SJSA1 (cell line): ENCODE data around the gene MAP3K5. TPM values are rescaled to one million over a fixed set of nuclear protein-coding genes. Genes with fewer than 3 reads are reported as not detected.

Experiments
- DNase-seq, 2 experiments: peaks; one replicate each; pipeline ENCODE4 v3.0.0-alpha.2; 2015 to 2020; ENCODE audit warnings: low spot score in 2 of 2, low read depth in 1 of 2
- H3K27ac ChIP-seq: fragments of 250-450 bp; sonication (Bioruptor Pico); 2 replicates; pipeline ENCODE4 v1.5.1; 2020; ENCODE audit warnings: mild to moderate bottlenecking, moderate library complexity
- H3K27me3 ChIP-seq: fragments of 250-450 bp; sonication (Bioruptor Pico); replicated peaks from 2 replicates; pipeline ENCODE4 v1.5.1; 2020; ENCODE audit warnings: mild to moderate bottlenecking, moderate library complexity
- H3K36me3 ChIP-seq: fragments of 250-450 bp; sonication (Bioruptor Pico); 2 replicates; pipeline ENCODE4 v1.5.1; 2020; ENCODE audit warnings: mild to moderate bottlenecking
- H3K4me1 ChIP-seq: fragments of 250-450 bp; sonication (Bioruptor Pico); replicated peaks from 2 replicates; pipeline ENCODE4 v1.6.1; 2021; ENCODE audit warnings: mild to moderate bottlenecking
- H3K4me3 ChIP-seq: fragments of 250-450 bp; sonication (Bioruptor Pico); 2 replicates; pipeline ENCODE4 v1.5.1; 2020; ENCODE audit warnings: mild to moderate bottlenecking
- H3K9me3 ChIP-seq: fragments of 250-450 bp; sonication (Bioruptor Pico); replicated peaks from 2 replicates; pipeline ENCODE4 v1.5.1; 2020; ENCODE audit warnings: mild to moderate bottlenecking
- total RNA-seq: library from RNA; depleted of rRNA; stranded (reverse); fragments of >200 nt; shearing (Covaris generic); gene quantifications from 2 replicates; pipeline ENCODE4 v1.2.3, GENCODE V29; 2014

Gene MAP3K5
- total RNA-seq, 1 experiment from 2014 or later, result 10.7 TPM

DNA sequence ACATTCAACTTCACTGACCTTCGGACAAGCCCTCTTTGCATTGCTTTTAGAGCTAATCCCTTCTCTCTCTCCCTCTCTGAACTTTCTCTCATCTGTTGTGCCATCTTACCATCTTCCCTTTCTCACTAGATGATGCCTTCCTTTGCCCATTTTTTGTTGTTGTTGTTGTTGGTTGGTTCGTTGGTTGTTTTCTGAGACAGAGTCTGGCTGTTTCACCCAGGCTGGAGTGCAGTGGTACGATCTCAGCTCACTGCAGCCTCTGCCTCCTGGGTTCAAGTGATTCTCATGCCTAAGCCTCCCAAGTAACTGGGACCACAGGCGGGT lies 18.8 kb downstream of the MAP3K5 start:
- H3K27ac ChIP-seq, result no peak overlapping the region
- no peak overlapping the region for H3K4me3 ChIP-seq
- no peaks in the 10 kb centered on the region; the same call in 1 of the 2 replicates for H3K36me3 ChIP-seq
- H3K9me3 ChIP-seq, result no peaks in the 10 kb centered on the region; the same call in 1 of the 2 replicates
- no peak for DNase-seq
- H3K27me3 ChIP-seq, result no peaks in the 10 kb centered on the region
- peaks cover 6% of the 10 kb centered on the region; the same call in 1 of the 2 replicates for H3K4me1 ChIP-seq

DNA sequence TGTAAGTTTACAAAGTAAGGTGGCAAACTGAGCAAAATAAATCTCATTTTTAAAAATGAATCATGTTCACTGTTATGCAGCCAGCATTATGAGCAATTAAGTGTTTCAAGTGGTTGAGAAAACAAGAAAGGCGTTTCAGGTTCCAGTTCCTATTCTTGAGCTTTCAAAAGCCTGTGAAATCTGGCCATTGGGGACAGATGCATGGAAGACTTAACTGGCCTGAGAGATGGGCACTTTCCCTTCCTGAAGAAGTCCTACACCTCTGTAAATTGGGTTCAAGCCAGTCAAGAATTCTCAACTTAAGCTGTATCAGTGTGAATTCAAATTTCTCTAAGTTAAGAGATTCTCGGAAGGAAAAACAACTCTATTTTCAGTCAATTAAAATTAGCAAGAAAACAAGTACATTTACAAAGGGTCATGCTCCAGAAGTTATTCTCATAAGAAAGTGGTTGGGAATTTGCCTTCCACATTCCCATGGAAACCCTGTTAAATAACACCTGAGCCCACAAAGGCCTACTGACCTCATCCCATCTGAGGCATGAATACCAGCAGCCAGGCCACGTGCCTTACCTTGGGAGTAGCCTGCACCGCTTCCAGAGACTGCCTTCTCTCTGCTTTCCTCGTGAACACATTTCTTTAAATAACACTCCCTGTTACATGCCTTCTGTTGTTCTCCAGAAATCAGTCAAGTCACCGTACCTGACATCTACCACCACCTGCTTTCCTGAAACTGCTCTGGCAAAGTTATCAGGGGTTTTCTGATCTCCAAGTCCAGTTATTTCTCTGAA lies 19.4 kb downstream of the MAP3K5 start:
- Histone ChIP-seq H3K4me3 (no peak overlapping the region), H3K27ac (no peak overlapping the region), H3K27me3 (no peaks in the 10 kb centered on the region), H3K9me3 (no peaks in the 10 kb centered on the region; the same call in 1 of the 2 replicates), H3K4me1 (peaks cover 6% of the 10 kb centered on the region; the same call in 1 of the 2 replicates), H3K36me3 (no peaks in the 10 kb centered on the region; the same call in 1 of the 2 replicates)
- no peak for DNase-seq

DNA sequence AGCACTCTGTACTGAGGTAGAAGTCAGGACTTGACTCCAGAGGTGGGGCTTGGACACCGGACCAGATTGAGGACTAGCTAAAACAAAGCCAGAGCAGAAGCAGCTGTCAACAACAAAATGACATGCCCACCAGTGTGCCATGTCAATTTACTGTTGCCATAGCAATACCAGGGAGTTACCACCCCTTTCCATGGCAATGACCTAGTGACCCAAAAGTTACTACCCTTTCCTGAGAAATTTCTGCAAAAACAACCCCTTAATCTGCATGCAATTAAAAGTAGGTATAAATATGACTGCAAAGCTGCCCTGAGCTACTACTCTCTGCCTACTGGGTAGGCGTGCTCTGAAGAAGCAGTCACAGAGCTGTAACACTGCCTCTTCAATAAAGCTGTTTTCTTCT lies 21.0 kb downstream of the MAP3K5 start:
- Histone ChIP-seq H3K9me3 (no peaks in the 10 kb centered on the region; the same call in 1 of the 2 replicates), H3K27me3 (no peaks in the 10 kb centered on the region), H3K4me1 (peaks cover 6% of the 10 kb centered on the region; the same call in 1 of the 2 replicates), H3K4me3 (no peak overlapping the region), H3K27ac (no peak overlapping the region), H3K36me3 (no peaks in the 10 kb centered on the region; the same call in 1 of the 2 replicates)
- DNase-seq, result no peak

DNA sequence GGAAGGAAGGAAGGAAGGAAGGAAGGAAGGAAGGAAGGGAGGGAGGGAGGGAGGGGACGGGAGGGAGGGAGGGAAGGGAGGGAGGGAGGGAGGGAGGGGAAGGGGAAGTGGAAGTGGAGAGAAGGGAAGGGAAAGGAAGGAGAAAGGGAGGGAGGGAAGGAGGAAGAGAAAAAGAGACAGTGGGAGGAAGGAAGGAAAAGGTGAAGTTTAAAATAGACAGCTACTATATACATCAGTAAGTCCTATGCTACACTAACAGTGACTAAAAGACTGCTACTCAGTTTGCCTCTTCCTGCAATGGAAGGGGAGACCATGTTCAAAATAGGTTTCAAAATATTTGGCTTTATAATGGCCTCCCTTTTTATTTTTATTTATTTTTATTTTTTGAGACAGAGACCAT lies 22.5 kb downstream of the MAP3K5 start:
- H3K4me1 ChIP-seq, result peaks cover 4% of the 10 kb centered on the region; the same call in 1 of the 2 replicates
- H3K27ac ChIP-seq, result no peak overlapping the region
- H3K36me3 ChIP-seq, result no peaks in the 10 kb centered on the region; the same call in 1 of the 2 replicates
- no peak for DNase-seq
- no peak overlapping the region for H3K4me3 ChIP-seq
- H3K27me3 ChIP-seq, result no peaks in the 10 kb centered on the region
- no peaks in the 10 kb centered on the region; the same call in 1 of the 2 replicates for H3K9me3 ChIP-seq

DNA sequence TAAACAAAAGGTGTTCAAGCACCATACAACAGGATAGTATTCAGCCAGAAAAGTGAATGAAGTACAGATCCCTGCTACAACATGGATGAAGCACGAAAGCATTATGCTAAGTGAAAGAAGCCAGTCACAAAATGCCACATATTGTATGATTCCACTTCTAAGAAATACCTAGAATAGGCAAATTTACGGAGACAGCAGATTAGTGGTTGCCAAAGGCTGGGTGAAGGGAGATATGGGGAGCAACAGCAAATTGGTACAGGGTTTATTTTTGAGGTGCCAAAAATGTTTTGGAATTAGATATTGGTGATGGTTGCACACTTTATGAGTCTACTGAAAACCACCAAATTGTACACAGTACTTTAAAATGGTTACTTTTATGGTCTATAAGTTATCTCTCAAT lies 23.2 kb downstream of the MAP3K5 start:
- H3K9me3 ChIP-seq, result no peaks in the 10 kb centered on the region; the same call in 1 of the 2 replicates
- no peak overlapping the region for H3K4me3 ChIP-seq
- H3K27me3 ChIP-seq, result no peaks in the 10 kb centered on the region
- no peak overlapping the region for H3K27ac ChIP-seq
- no peaks in the 10 kb centered on the region; the same call in 1 of the 2 replicates for H3K36me3 ChIP-seq
- no peak for DNase-seq
- no peaks in the 10 kb centered on the region for H3K4me1 ChIP-seq

DNA sequence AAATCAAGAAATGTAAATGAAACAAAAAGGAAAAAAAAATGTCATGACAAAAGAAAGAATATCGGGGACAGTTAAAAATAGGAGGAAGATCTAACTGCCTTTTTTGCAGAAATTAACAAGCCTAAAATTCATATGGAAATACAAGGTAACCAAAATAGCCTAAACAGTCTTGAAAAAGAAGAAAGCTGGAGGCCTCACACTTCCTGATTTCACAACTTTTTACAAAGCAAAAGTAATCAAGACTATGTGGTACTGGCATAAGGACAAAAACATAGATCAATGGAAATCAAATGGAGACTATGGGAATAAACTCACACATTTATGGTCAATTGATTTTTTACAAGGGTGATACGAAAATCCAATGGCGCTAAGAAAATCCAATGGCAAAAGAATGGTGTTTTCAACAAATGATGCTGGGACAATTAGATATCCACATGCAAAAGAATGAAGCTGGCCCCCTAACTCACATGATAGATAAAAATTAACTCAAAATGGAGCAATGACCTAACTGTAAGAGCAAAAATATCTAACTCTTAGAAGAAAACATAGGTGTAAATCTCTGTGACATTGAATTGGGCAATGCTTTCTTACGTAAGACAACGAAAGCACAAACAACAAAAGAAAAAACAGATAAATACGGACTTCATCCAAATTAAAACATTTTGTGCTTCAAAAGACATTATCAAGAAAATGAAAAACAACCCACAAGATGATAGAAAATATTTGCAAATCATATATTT lies 24.5 kb downstream of the MAP3K5 start:
- Histone ChIP-seq H3K36me3 (no peaks in the 10 kb centered on the region), H3K27ac (no peak overlapping the region), H3K9me3 (no peaks in the 10 kb centered on the region), H3K4me1 (no peaks in the 10 kb centered on the region), H3K27me3 (no peaks in the 10 kb centered on the region), H3K4me3 (no peak overlapping the region)
- DNase-seq, result no peak

DNA sequence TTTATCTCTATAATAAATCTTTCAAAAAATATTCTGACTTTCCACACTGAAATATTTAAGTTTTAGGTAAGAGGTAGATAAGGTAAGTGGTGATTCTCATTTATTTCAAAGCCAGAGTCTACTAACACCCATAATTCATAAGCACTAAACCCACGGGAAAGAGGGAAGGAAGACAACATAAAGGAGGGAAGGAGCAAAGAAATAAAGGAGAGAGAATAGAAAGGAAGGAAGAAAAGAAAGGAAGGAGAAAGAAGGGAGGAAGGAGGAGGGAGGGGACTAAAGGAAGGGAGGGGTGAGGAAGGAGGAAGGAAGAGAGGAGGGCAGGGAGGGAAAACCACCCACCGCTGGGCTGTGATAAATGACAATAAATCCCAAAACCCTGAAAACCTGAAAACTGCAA lies 25.2 kb downstream of the MAP3K5 start:
- H3K4me3 ChIP-seq, result no peak overlapping the region
- no peaks in the 10 kb centered on the region for H3K27me3 ChIP-seq
- H3K9me3 ChIP-seq, result no peaks in the 10 kb centered on the region
- H3K36me3 ChIP-seq, result no peaks in the 10 kb centered on the region
- H3K27ac ChIP-seq, result no peak overlapping the region
- no peaks in the 10 kb centered on the region for H3K4me1 ChIP-seq
- no peak for DNase-seq

DNA sequence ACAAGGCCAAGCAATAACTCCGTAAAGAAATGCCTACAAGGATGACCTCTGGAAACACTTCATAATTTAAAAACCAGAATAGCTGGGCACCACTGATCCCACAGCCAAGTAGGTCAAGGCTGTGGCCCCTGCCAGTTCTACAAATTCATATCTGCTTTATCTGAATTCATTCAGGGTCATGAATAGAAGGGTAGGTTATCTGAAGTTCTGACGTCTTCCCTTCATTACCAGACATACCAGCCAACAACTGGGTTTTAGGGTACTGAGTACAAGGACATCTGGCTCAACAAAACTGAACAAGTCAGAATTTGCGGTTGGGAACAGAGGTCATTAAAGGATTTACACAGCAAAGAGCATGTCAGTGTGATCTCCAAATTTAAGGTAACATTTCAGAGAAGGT lies 26.0 kb downstream of the MAP3K5 start:
- no peaks in the 10 kb centered on the region for H3K9me3 ChIP-seq
- no peak overlapping the region for H3K4me3 ChIP-seq
- no peaks in the 10 kb centered on the region for H3K36me3 ChIP-seq
- no peaks in the 10 kb centered on the region for H3K27me3 ChIP-seq
- no peaks in the 10 kb centered on the region for H3K4me1 ChIP-seq
- no peak overlapping the region for H3K27ac ChIP-seq
- no peak for DNase-seq

DNA sequence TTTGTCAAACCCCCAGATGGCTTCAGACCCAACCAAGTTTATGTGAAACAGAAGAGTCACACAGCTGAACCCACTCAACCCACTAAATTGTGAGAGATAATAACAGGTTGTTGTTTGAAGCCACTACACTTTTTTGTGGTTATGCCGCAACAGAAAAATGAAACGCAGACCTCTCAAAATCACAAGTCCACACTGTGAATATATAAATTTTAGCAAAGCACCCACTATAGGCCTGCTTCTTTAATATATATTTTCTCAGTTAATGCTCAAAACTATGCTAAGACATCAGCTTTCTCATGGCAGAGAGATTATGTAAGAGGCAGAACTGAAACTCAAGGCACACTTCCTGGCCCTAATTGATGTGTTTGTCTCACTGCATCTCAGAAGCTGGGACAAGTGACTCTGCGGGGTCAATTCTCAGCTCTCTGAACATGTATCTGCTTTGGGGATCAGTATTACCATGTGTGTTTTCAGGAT lies 27.7 kb downstream of the MAP3K5 start:
- Histone ChIP-seq H3K9me3 (no peaks in the 10 kb centered on the region), H3K27me3 (no peaks in the 10 kb centered on the region), H3K4me3 (no peak overlapping the region), H3K4me1 (no peaks in the 10 kb centered on the region), H3K36me3 (no peaks in the 10 kb centered on the region), H3K27ac (no peak overlapping the region)
- DNase-seq, result no peak

DNA sequence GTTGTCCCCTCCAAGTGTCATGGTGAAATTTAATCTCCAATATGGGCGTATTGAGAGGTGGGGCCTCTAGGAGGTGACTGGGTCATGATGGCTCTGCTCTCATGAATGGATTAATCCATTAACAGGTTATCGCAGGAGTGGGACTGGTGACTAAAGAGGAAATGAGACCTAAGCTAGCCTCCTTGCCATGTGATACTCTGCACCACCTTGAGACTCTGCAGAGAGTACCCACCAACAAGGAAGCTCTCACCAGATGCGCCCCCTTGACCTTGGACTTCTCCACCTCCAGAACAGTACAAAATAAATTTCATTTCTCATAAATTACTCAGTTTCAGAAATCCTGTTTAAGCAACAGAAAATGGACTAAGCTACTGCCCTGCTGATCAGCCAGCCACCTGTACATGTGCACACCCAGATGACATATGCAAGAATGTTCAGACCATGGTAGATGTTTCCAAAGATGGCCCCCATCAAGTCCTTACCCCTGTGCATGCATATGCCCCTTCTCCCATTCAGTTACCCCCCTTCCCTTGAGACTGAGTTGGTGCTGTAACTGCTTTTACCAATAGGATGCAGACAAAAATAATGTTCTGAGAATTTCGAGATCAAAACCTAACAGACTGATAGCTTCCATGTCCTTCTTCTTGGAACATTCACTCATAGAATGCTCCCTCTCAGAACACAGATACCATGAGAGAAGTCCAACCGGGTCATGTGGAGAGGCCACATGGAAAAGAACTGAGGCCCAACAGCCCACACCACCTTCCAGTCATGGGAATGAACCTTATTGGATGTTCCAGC lies 28.4 kb downstream of the MAP3K5 start:
- Histone ChIP-seq H3K4me3 (no peak overlapping the region), H3K4me1 (no peaks in the 10 kb centered on the region), H3K27ac (no peak overlapping the region), H3K36me3 (no peaks in the 10 kb centered on the region), H3K27me3 (no peaks in the 10 kb centered on the region), H3K9me3 (no peaks in the 10 kb centered on the region)
- no peak for DNase-seq

DNA sequence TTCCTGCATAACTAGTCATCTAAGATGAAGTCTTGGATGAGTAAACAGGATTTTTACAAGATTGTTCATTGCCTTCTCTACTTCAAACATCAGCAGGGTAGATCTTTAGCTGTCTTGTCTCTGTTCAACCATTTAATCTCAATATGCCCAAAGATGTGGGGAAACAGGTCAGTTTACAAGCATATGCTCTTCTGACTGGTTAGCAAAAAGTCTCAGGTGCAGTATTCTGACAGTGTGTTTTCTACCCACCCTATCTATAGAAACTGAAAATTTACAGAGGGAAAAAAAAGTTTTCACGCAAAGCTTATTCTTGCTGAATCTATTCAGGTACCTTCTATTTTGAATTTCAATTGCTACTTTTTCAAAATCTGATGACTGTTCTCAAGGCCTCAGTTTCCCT lies 29.0 kb downstream of the MAP3K5 start:
- DNase-seq, result no peak
- Histone ChIP-seq H3K4me3 (no peak overlapping the region), H3K9me3 (no peaks in the 10 kb centered on the region), H3K4me1 (no peaks in the 10 kb centered on the region), H3K27ac (no peak overlapping the region), H3K27me3 (no peaks in the 10 kb centered on the region), H3K36me3 (no peaks in the 10 kb centered on the region)

DNA sequence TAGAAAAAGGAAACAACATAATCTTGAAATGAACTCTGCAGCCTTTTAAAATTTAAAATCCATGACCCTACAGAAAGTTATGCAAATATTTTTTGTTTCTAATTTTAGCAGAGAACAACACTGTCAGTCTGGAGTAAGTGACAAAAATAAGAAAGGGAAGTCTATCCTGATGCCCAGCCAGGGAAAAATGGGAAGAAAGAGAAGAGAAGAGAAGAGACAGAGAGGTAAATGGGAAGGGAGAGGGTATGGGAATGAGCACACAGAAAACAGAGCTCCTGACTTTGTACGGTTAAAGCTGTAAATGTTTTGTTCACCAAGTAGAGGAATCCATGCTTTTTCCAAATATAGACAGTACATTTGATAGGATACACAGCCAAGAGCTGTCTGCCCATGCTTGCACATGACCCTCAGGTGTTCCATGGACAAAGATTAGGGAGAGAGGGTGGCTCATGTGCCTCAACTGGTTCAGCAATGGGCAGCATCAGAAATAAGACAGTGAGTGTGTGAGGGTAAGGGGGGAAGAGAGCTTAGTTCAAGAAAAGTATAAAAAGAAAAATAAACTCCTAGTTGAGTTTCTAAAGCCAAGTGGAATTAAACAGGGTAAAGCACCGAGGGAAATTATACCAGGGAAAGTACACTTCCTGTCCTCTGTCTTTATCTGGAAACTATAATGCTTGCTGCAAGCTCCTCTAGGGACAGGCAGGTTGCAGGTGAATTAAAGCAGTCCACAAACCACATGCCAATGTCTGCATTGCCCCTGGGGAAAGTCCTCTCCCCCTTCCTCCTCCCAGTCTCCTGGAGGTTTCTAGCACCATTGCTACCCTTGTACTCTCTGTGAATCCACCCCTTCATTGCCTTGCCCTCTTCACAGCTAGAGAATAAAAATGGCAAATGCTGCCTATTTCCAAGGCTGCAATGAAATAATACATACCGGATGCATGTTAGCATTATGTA lies 30.0 kb downstream of the MAP3K5 start:
- Histone ChIP-seq H3K27me3 (no peaks in the 10 kb centered on the region), H3K36me3 (no peaks in the 10 kb centered on the region), H3K4me3 (no peak overlapping the region), H3K4me1 (no peaks in the 10 kb centered on the region), H3K9me3 (no peaks in the 10 kb centered on the region), H3K27ac (no peak overlapping the region)
- DNase-seq, result no peak
